NB4 (cell line): ENCODE data around the gene GOLGA2.

ENCODE experiments used
- POLR2A ChIP-seq: IDR thresholded peaks from 2 replicates; pipeline ENCODE4 v1.6.1; 2011; ENCODE audit warnings: mild to moderate bottlenecking; ENCODE audit not compliant: insufficient read length; ENCODE audit errors: extremely low read depth
- TF ChIP-seq, protein P1 (sequence below): IDR thresholded peaks from 2 replicates; pipeline ENCODE4 v1.6.1; 2011; ENCODE audit warnings: low read depth, low read length
- TF ChIP-seq, protein P2 (sequence below): IDR thresholded peaks from one replicate; pipeline ENCODE4 v1.5.1; 2012; ENCODE audit warnings: low read depth, low read length

DNA sequence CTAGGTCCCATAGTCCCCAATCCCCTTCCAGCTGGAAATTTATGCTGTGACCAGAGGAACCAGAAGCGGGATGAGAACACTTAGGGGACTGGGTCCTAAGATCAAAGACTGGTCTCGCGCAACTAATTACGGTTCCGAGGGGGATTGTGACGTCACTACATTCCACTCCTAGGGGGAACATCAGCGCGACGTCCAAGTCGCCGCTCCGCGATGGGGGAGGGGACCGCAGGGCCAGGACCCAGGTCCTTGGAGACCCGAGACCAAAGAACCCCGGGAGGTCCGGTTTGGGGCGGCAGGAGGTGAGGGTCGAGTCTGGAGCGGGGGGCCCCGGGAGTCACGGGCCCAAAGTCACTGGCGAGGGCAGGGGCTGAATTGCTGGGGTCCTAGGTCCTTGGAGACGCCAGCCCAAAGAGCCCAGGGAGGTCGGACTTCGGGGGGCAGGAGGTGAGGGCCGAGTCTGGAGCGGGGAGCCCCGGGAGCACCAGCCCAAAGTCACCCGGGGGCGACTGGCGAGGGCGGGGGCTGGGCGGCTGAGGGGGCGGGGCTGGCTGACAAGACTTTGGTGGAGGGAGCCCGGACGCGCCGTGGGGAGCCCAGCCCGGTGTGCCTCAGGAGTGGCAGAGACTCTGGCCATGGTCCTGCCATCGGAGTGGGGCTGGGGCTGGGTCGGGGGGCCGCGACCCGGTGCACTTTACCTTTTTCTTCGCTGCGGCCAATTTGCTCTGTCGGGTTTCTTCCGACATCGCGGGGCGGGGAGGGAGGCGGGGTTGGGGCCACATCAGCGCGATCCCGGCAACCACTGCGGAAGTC is at the start of gene GOLGA2:
- TF ChIP-seq, protein P1, sequence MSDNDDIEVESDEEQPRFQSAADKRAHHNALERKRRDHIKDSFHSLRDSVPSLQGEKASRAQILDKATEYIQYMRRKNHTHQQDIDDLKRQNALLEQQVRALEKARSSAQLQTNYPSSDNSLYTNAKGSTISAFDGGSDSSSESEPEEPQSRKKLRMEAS, result no peak
- TF ChIP-seq, protein P2, sequence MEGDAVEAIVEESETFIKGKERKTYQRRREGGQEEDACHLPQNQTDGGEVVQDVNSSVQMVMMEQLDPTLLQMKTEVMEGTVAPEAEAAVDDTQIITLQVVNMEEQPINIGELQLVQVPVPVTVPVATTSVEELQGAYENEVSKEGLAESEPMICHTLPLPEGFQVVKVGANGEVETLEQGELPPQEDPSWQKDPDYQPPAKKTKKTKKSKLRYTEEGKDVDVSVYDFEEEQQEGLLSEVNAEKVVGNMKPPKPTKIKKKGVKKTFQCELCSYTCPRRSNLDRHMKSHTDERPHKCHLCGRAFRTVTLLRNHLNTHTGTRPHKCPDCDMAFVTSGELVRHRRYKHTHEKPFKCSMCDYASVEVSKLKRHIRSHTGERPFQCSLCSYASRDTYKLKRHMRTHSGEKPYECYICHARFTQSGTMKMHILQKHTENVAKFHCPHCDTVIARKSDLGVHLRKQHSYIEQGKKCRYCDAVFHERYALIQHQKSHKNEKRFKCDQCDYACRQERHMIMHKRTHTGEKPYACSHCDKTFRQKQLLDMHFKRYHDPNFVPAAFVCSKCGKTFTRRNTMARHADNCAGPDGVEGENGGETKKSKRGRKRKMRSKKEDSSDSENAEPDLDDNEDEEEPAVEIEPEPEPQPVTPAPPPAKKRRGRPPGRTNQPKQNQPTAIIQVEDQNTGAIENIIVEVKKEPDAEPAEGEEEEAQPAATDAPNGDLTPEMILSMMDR, result no peak
- TF ChIP-seq POLR2A, result no peak
